T-helper 1 cell treated with Interleukin-12 subunit alpha and Interleukin-12 subunit beta and Interleukin-4 antibody, amounts not matched to agents 30 ng/mL and 1 ng/mL, for 36 hours (primary cell): Measurements from ENCODE around the gene GSX1. TPM values are rescaled to one million over a fixed set of nuclear protein-coding genes. Genes with fewer than 3 reads are reported as not detected.
"Not testable (repeated sequence)": the region's sequence is repeated elsewhere in the genome, so short reads cannot be mapped to it uniquely, and the experiment has no call there.

ENCODE experiments used
- intact Hi-C: fragments of 100-400 bp; cut with micrococcal nuclease; formaldehyde crosslinking; loops from one replicate; pipeline ENCODE4 v1.15.1; 2024
- total RNA-seq: library from RNA; stranded (reverse); gene quantifications from 2 replicates; pipeline ENCODE4 v1.2.3, GENCODE V29; 2022

The GSX1 gene
- total RNA-seq, 1 donor from 2014 or later, result not detected

DNA sequence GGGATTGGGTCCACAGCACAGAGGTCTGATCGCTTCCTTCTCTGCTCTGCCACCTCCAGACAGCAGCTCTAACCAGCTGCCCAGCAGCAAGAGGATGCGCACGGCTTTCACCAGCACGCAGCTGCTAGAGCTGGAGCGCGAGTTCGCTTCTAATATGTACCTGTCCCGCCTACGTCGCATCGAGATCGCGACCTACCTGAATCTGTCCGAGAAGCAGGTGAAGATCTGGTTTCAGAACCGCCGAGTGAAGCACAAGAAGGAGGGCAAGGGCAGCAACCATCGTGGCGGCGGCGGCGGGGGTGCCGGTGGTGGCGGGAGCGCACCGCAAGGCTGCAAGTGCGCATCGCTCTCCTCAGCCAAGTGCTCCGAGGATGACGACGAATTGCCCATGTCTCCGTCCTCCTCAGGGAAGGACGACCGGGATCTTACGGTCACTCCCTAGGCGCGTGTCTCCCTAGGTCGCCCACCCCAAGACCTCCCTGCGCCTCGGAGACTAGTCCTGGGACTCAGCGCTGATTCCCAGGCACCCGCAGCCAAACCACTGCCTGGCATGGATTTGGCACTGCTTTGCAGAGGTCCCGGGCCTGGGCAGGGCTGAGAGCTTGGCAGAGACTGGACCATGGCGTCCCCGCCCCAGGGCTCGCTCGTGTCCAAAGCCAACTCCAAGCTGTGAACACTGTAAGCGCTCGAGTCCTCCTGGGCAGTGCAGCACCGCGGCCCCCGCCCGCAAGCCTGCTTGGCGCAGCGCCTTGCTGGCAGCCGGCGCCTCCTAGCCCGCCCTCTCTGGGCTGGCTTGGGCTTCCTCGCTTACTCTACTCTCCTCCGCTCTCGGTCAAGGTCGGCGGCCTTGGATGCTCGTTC, 1.5 kb downstream of the GSX1 start:
- intact Hi-C loops, result no loop called here

DNA sequence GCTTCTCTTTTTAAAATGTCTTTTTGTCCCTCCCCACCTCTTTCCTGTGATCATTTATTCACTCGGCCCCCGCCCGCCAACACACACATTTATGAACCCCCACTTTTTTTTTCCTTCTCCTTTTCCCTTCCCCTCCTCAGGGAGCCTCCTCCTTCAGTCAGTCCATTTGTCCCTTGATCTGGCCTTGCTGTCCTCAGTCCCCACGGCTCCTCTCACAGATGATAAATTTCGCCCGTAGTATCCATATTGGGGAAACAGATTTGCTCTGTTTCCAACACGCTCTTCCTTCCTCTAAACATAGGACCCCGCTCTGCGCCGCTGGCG, 2.0 kb downstream of the GSX1 start:
- intact Hi-C loops, result no loop called here

DNA sequence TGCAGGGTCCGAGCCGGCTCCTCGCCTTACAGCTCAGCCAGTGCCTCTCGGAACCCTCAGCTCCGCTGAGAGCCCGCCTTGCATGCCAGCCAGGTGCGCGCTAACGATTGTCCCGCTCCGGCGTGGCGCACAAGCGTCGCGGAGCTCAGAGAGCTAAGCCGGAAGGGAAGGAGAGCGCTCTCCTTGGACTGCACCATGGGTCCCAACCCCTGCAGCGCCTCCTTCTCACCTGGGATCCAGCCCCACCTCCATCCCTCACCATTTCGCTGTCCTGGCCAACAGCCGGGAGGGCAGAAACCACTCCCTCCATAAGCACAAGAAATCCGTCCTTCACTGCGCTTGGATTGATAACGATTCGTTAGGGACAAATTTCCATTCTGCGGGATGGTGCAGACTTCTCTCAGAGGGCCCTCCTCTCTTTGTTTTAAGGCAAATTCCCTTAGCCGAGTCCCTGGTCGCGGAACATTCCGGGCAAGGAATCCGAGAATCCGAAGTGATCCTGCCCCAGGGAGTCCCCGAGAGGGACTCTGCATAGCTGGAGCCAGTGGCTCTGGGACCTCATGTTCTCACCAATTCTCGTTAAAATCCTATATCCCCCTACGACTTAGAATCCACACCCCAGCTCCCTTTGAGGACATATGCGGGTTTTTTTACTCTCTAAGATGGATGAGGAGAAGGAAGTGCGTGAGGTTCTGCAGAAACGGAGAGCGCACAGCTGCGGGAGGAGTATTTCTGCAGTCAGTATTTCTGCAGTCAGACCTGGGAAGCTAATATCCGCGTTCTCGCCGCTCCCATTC, 2.8 kb downstream of the GSX1 start:
- intact Hi-C loops, result no loop called here

DNA sequence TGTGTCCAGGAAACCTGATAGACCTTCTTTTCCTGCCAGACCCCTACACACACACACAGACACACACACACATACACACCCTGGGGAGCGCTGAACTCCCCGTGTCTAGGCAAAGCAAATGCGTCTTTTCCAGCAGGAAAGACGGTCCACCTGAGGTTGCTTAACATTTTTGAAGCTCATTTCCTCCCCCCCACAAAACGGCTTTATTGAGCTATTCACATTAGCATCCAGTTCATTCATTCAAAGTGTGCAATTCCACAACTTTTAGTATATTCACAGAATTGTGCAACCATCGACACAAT, 3.4 kb downstream of the GSX1 start:
- intact Hi-C loops, result loop anchor here (2.0 kb wide), 1 partner anchor 179 kb away; no protein-coding TSS in a partner anchor

DNA sequence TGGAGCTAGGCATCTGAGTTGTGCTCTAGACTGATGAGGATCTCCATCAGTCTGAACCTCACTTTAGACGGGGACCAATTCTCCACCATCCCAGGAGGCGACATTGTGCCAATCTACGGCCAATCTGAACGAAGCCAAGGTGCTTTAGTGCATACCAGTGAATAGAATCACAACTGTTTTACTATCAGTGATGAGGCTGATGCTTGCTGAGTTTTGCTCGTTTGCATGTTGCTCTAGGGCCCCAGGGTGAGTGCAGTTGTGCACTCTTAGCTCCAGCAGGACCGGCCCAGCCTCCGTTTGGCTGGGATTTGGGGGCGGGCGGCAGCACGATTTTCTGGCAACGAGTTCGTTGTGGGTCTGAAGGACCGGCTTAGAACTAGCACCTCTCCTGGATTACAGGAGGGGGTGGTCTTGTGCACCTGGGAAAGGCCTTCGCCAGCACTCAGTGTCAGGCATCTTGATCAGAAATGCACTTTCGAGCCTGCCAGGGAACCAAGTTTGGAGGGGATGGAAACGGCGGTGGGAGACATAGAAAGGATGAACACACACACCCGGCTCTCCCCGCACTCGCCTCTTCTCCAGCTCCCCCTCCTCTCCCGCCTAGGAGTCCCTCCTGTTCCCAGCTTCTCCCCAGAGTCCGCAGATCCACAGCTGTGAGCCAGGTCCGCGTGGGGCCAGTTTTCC, 4.4 kb downstream of the GSX1 start:
- intact Hi-C loops, result loop anchor here (2.0 kb wide), 1 partner anchor 178 kb away; no protein-coding TSS in a partner anchor

DNA sequence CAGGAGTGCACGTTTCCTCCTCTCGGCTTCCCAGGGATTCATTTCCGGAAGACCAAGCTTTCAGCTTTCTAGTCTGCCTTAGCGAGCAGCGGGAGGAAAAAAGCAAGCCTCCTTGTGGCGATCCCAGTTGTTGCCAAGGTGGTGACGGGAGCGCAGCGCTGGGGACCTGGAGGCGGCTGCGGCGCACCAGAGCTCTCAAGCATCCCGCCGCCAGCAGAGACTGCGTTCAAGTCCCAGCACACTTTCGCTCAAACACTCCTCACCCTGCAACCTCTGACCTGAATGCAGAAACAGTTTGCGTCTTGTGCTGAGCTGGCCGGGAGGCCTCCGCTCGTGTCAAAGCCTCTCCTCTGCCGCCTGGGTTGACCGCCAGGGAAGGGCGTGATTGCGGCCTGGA, 4.9 kb downstream of the GSX1 start:
- intact Hi-C loops, result loop anchor here (2.0 kb wide), 1 partner anchor 178 kb away; no protein-coding TSS in a partner anchor

DNA sequence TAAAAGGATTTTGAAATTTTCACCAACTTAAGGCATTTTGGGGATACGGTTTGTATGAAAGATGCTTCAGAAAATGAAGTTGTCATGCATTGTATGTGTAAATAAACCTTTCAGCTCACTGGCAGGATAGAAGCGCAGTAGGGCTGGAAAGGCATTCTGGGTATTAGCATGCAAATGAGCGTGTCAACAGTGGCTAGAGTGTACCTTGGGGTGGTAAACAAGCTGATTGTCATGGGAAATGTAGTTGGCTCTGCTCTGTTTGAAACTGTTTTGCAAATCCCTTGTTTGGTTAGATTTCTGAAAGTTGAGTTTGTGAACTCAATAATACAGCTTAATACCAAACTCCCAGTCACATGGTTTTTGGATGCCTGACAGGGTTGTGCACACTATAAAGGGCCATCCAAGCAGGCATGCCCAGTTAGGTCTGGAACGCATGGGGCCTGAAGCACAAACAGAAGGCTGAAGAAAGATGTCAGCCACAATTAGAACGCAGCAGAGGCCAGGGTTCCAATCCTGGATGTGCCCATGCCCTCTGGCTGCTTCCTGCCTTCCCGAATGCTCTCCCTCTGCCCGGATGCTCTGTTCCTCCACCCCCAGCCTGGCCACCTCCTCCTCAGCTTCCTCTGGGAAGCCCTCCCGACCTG, 14.6 kb downstream of the GSX1 start:
- intact Hi-C loops, result no loop called here

DNA sequence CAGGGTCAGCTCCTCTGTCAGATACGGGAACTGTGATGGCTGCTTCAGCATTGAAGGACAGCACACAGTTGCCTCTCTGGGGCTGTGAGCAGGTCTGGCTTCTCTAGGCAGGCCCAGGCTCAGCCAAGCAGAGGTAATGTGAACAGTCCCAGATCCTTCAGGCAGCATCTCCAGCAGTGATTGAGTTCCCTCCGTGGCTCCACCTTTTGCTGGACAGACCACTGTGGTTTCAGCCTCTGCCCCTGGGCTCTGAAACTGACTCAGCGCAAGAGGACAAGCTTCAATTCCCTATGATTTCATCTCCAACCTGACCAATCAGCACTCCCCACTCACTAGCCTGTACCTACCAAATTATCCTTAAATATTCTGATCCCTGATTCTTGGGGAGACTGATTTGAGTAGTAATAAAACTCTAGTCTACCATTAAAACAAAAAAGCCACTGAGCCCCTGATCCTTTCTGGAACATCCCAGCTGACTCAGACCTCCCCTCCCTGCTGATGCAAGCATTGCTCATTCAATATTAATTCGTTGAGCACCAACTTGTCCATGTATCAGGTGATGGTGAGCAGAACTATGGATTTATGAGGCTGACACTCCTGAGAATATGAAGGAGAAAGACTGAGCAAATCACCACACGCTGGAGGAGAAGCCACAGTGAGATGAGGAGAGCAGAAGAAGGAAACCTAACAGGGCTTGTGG, 16.7 kb downstream of the GSX1 start:
- intact Hi-C loops, result no loop called here

DNA sequence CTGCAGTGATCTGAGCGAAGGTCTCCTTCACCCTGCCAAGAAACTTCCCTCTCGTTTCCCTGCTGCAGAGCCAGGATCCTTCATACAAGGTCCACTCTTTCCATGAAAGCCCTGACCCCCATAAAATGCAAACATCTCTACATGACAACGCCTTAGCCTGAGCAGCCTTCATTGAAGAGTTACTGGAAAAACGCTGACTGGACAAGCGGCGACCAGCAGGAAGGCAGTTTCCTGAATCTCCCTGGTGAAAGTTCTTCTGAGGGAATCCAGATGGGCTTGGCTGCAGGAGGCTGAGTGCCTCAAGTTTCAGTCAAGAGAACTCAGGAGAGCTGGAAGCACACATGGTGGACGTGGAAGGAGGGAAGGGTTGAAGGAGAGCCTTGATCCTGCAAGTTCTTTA, 17.7 kb downstream of the GSX1 start:
- intact Hi-C loops, result no loop called here

DNA sequence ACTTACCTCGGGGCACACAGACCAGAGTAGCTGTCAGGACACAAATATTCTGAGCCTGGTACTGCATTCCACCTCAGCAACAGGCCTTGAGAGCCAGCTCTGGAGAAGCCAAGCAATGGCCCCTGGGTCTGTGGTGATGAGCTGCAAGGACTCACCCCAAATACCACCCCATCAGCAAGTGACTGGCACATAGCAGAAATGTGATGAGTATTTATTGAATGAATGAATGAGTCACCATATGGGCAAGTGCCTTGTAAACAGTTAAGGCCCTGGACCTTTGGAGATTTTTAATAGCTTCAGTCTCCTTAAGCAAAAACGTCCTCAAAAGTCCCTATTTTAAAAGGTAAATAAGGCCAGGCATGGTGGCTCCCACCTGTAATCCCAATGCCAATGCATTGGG, 18.2 kb downstream of the GSX1 start:
- intact Hi-C loops, result no loop called here

DNA sequence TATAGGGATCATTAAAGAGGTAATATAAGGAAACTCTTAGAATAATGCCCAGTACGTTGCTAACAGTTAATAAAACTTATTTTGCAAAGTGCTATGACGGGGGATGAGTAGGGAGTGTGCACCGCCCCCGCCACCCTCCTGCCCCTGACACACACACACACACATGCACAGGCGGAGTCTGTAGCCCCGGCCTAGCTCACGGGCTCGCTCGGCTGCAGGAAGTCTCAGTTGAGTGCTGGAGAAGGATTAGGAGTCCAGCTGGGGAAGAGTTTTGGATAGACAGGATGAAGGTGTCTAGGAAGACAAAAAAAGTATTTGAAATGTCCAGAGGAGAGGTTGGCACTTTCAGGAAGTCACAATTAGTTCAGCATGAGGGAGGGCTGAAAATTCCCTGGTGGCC, 21.5 kb downstream of the GSX1 start:
- intact Hi-C loops, result no loop called here

DNA sequence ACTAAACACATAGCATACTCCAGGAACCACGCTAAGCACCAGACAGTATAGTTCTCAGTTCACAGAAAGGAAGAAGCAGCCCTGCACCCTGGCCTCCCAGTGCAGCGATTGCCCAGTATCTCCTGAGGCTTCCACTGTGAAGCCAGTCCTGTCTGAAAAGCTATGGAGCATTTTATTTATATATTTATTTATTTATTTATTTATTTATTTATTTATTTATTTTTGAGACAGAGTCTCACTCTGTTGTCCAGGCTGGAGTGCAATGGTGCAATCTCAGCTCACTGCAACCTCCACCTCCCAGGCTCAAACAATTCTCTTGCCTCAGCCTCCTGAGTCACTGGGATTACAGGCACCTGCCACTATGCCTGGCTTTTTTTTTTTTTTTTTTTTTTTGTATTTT, 25.5 kb downstream of the GSX1 start:
- intact Hi-C loops, result not testable (repeated sequence)

DNA sequence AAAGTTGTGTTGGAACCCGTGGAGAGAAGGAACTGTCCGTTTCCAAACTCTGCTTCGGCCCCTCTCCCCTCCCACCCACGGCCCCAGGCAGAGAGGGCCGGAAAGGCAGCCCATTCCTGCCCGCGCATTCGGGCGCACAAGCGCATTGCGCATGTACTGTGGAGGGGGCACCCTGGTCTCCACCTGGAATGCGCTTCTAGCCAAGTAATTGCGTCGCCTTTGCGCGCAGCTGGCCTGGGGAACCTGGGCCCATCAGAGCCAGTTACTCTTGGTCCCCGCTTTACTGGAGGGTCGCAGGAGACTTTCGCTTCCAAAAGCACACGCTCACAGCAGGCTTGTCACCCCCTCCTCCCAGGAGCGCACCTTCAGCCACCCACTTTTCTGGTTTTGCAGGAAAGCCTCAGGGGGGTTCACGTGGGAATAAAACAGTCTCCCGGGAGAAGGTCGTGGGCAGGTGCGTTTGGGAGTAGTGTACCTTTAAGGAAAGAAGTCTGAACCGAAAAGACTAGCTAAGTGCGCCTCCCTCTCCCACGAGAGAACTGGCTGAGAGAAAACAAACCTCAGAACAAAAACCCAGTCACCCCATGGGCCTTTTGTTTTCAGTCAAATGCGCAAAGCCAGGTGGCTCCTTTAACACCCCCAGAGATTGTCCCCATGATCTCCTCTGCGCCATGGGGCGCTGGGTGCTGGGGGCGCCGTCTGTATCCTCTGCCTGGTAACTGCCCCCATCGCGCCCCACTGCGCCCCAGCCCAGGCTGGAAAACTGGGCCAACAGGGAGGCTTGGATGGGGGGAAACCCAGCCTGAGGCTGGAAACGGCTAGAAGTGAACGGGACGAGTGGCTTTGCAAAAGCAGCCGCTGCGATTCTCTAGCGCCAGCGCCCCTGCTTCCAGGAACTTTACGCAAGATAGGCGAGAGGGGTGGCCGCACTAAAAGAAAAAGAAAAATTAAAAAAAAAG, 28.5 kb downstream of the GSX1 start:
- intact Hi-C loops, result no loop called here

DNA sequence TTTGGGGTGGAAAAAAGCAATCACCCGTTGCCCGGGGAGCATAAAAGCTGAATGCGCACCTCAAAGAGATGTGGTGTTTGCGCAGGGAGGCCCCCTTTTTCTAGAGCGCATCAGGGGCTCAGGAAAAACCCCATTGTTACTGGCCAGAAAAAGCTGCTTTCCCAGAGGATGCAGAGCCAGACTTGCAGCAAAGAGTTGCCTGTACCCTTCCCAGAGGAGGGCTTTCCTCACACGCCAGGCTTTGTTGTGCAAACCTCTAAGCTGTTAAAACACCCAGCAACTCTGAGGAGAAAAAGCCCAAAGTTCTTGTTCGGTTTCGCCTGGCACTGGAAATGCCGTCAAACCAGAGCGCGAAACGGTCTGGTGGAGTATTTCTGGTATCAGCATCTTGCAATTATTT, 29.3 kb downstream of the GSX1 start:
- intact Hi-C loops, result no loop called here

DNA sequence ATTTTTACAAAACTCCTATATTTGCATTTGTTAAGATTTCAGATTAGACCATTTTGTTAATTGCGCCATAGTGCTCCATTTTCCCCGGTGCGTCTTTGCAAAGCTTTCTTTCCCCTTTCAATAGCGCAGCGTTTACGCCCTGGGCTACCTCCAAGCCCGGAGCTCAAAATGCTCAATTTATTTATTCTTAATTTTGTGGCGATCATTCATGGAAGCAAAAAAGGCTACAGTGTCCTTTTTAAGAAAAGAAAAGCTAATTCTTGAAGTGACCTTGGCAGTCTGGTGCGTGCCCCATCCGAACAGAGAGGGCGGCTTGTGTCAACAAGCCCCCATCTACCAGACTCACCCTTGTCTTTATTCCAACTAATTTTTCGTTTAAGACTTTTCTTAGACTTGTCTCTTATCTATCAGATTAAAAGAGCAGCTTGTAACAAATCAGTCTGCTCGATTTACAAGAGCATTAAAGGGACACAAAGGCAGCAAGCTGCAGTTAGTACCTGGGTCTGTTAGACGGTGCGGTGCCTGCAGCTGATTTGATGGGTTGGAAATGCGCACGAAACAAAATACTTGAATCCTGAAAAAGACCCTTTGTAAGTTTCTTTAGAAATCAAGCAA, 30.1 kb downstream of the GSX1 start:
- intact Hi-C loops, result no loop called here

DNA sequence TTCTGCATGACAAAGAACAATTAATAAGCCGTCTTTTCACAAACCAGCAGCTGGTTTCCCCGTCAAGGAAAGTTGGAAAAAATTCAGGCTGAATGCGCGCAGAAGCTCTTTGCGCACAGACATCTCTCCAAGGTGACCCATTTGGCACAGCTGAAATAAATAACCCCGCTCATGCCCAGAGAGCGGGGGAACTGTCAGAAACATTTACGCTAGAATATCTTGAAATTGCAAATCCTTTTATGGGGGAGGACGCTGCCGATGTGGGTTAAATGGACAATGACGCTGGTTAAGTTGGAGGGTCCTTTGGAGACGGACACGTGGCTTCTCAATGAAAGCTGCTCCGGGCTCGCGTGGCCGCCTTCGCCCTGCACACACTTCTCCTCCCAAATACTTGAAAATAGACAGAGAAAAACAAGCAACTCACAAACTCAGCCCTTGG, 30.6 kb downstream of the GSX1 start:
- intact Hi-C loops, result no loop called here

DNA sequence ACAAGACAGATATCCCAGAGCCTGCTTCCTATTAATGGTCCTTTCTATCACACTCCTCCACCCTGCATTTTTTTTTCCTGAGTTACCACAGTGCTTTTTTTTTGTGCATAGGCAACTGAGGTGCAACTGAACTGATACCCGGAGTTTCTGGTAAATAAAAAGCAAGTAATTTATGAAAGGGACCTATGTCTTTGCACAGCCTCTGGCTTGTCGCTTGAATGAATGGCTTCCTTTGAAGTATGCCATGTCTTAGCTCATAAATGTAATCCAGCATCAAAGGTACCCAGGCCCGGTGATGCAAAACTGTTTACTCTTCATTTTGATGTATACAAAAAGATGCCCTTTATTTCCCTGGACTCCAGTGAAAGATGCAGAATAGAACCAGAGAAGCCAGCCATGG, 31.8 kb downstream of the GSX1 start:
- intact Hi-C loops, result no loop called here

DNA sequence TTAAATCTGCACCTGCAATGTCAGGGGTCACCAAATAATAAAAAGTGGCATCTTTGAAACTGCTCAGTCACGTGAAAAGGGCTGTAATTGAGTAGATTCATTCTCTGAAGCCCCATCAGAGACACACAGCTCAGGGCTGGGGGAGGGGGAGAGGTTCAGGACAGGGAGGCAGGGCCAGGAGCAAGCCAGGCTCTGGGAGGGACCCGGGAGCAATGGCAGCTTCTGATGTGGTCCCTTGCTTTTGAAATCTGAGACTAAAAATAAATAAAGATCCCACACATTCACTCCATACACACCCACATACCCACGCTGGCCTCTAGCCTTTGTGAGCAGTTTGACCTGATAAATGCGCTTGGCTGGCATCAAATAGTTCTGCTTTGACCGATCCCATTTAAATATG, 32.8 kb downstream of the GSX1 start:
- intact Hi-C loops, result loop anchor here (5.0 kb wide), 1 partner anchor 203 kb away; the partner anchor contains the start of genes LNX2 and POLR1D
